Stimulated activated CD4-positive, alpha-beta T cell treated with anti-CD3 and anti-CD28 coated beads, Interleukin-2, amount 100 ng/mL, for 48 hours (primary cell): Measurements from ENCODE around the gene CEACAM18.
"Not testable (repeated sequence)": the region's sequence is repeated elsewhere in the genome, so short reads cannot be mapped to it uniquely, and the experiment has no call there.

Experiments used
- DNase-seq, 2 donors: peaks; one replicate each; pipeline ENCODE4 v3.0.0-alpha.2; 2020

The CEACAM18 gene

GRCh38 chr19:51462276-51462675, 16.1 kb upstream of the CEACAM18 start:
- no peak for DNase-seq

GRCh38 chr19:51462681-51463080, 15.7 kb upstream of the CEACAM18 start:
- DNase-seq, result no peak

- DNase-seq, result not testable (repeated sequence)
Measured at GRCh38 chr19:51463976-51464581, 14.3 kb upstream of the CEACAM18 start.

GRCh38 chr19:51466723-51467122, 11.6 kb upstream of the CEACAM18 start:
- no peak for DNase-seq

GRCh38 chr19:51467864-51468544, 10.3 kb upstream of the CEACAM18 start:
- no peak for DNase-seq

GRCh38 chr19:51468545-51468920, 9.8 kb upstream of the CEACAM18 start:
- DNase-seq, result no peak

- no peak for DNase-seq
Measured at GRCh38 chr19:51469162-51469561, 9.2 kb upstream of the CEACAM18 start.

GRCh38 chr19:51469629-51470028, 8.7 kb upstream of the CEACAM18 start:
- DNase-seq, result no peak

- no peak for DNase-seq
Measured at GRCh38 chr19:51470966-51471365, 7.4 kb upstream of the CEACAM18 start.

GRCh38 chr19:51471527-51471926, 6.8 kb upstream of the CEACAM18 start:
- DNase-seq, result no peak

- no peak for DNase-seq
Measured at GRCh38 chr19:51472607-51473006, 5.7 kb upstream of the CEACAM18 start.

GRCh38 chr19:51473009-51473707, 5.2 kb upstream of the CEACAM18 start:
- peak; percentile 95 to 96 for DNase-seq

GRCh38 chr19:51476164-51476563, 2.2 kb upstream of the CEACAM18 start:
- DNase-seq, result no peak

- DNase-seq, result no peak
Measured at GRCh38 chr19:51477344-51477743, 995 bp upstream of the CEACAM18 start.

GRCh38 chr19:51479531-51480331, 1.4 kb downstream of the CEACAM18 start:
- DNase-seq, result no peak

GRCh38 chr19:51480590-51480989, 2.3 kb downstream of the CEACAM18 start:
- DNase-seq, result no peak

- DNase-seq, result no peak
Measured at GRCh38 chr19:51485960-51486660, 7.8 kb downstream of the CEACAM18 start.

GRCh38 chr19:51488491-51488890, 10.2 kb downstream of the CEACAM18 start:
- DNase-seq, result no peak

GRCh38 chr19:51489113-51489512, 10.8 kb downstream of the CEACAM18 start:
- no peak for DNase-seq

- DNase-seq, result no peak
Measured at GRCh38 chr19:51490676-51491075, 12.3 kb downstream of the CEACAM18 start.

- no peak for DNase-seq
Measured at GRCh38 chr19:51491586-51491985, 13.2 kb downstream of the CEACAM18 start.

- DNase-seq, result no peak
Measured at GRCh38 chr19:51493776-51494175, 15.4 kb downstream of the CEACAM18 start.

- no peak for DNase-seq
Measured at GRCh38 chr19:51497666-51498065, 19.3 kb downstream of the CEACAM18 start.
